Superior temporal gyrus (tissue), 1 donor: ENCODE data around the gene PDE6A.
A peak's percentile ranks its signal among the peaks of the same experiment; 100 is the strongest.

ENCODE experiments used
- DNase-seq: peaks from one replicate; pipeline ENCODE4 v3.0.0-alpha.2; 2016; ENCODE audit errors: extremely low spot score

The PDE6A gene

GRCh38 chr5:149838881-149839739, 105.5 kb downstream of the PDE6A start:
- no peak for DNase-seq

- DNase-seq = peak; percentile 59
These were observed 106.8 kb downstream of the PDE6A start for GRCh38 chr5:149837680-149838269.

- no peak for DNase-seq
These were observed 108.0 kb downstream of the PDE6A start for GRCh38 chr5:149836451-149837139.

- DNase-seq = peak; percentile 82
These were observed 110.2 kb downstream of the PDE6A start for GRCh38 chr5:149834246-149834855.

GRCh38 chr5:149833116-149833827, 111.3 kb downstream of the PDE6A start:
- no peak for DNase-seq

GRCh38 chr5:149832636-149833035, 112.0 kb downstream of the PDE6A start:
- DNase-seq = no peak

GRCh38 chr5:149831492-149831891, 113.1 kb downstream of the PDE6A start:
- no peak for DNase-seq

GRCh38 chr5:149830579-149830978, 114.0 kb downstream of the PDE6A start:
- no peak for DNase-seq

- DNase-seq = no peak
These were observed 114.6 kb downstream of the PDE6A start for GRCh38 chr5:149829954-149830353.

GRCh38 chr5:149828161-149829011, 116.2 kb downstream of the PDE6A start:
- peak; percentile 97 for DNase-seq

- DNase-seq = no peak
These were observed 117.0 kb downstream of the PDE6A start for GRCh38 chr5:149827546-149827945.

GRCh38 chr5:149827086-149827485, 117.5 kb downstream of the PDE6A start:
- no peak for DNase-seq

GRCh38 chr5:149826574-149826973, 118.0 kb downstream of the PDE6A start:
- DNase-seq = no peak

GRCh38 chr5:149824846-149825245, 119.7 kb downstream of the PDE6A start:
- no peak for DNase-seq

GRCh38 chr5:149824120-149824519, 120.5 kb downstream of the PDE6A start:
- peak; percentile 38 for DNase-seq

GRCh38 chr5:149823375-149823774, 121.2 kb downstream of the PDE6A start:
- DNase-seq = no peak

GRCh38 chr5:149822301-149822700, 122.3 kb downstream of the PDE6A start:
- no peak for DNase-seq

GRCh38 chr5:149820536-149821510, 123.8 kb downstream of the PDE6A start:
- DNase-seq = no peak

GRCh38 chr5:149820012-149820411, 124.6 kb downstream of the PDE6A start:
- DNase-seq = no peak
